Measurements from ENCODE around the gene QKI. TPM values are rescaled to one million over a fixed set of nuclear protein-coding genes. Genes with fewer than 3 reads are reported as not detected.
A peak's percentile ranks its signal among the peaks of the same experiment; 100 is the strongest.

Gene QKI
- total RNA-seq, 1 donor from 2014 or later: 234 TPM

DNA sequence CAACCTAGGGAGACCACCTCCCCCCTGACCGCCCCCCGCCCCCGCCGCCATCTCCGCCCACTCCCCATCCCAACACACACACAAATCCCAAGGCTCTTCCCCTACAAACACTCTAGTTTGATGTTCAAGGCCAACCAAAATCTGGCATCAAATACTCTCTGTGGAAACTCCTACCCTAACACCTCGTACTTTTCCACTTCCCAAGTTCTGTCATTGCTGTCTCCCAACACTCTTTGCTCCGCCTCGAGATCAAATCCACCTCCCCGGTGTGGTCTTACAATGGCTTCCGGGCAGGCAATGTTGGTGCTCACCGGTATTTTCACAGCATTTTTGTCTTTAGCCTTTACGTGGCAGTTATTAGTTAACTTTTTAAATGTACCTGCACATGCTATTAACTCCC, 4.8 kb upstream of the QKI start:
- Histone ChIP-seq H3K4me3 (no peak overlapping the region), H3K9me3 (no peaks in the 10 kb centered on the region), H3K27ac (no peak overlapping the region), H3K27me3 (no peaks in the 10 kb centered on the region), H3K4me1 (peaks cover 29% of the 10 kb centered on the region), H3K36me3 (no peaks in the 10 kb centered on the region)
- ATAC-seq (no peak), DNase-seq (no peak)
- intact Hi-C loops (cut with DNase I): no loop called here
- TF ChIP-seq, protein P1, sequence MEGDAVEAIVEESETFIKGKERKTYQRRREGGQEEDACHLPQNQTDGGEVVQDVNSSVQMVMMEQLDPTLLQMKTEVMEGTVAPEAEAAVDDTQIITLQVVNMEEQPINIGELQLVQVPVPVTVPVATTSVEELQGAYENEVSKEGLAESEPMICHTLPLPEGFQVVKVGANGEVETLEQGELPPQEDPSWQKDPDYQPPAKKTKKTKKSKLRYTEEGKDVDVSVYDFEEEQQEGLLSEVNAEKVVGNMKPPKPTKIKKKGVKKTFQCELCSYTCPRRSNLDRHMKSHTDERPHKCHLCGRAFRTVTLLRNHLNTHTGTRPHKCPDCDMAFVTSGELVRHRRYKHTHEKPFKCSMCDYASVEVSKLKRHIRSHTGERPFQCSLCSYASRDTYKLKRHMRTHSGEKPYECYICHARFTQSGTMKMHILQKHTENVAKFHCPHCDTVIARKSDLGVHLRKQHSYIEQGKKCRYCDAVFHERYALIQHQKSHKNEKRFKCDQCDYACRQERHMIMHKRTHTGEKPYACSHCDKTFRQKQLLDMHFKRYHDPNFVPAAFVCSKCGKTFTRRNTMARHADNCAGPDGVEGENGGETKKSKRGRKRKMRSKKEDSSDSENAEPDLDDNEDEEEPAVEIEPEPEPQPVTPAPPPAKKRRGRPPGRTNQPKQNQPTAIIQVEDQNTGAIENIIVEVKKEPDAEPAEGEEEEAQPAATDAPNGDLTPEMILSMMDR (IDR thresholded peaks at IDR 0.05): no peak

DNA sequence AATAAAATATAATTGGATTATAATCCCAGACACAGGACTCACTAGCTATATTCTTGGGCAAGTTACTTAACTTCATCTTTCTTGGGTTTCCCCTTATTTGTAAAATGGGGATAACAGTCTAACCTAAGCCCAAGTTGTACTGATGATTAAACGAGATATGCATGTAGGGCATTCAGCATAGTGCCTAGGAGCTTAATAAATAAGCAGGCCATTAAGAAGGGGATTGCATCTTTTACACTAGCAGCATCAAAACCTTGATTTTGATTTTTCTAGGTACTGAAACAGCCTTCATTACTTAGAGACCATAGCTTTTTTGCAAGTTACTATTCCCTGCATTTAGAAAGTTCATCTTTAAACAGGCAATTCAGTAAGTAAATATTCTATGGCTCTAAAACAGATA, 2.2 kb upstream of the QKI start:
- ATAC-seq: no peak
- TF ChIP-seq, protein P1 (IDR thresholded peaks at IDR 0.05): no peak
- Histone ChIP-seq H3K4me1 (peaks cover 10% of the 10 kb centered on the region), H3K27me3 (no peaks in the 10 kb centered on the region), H3K36me3 (no peaks in the 10 kb centered on the region), H3K9me3 (no peaks in the 10 kb centered on the region), H3K27ac (peak overlapping the region; percentile 99), H3K4me3 (peak overlapping the region; percentile 72)
- no peak for DNase-seq
- intact Hi-C loops (cut with DNase I): no loop called here

DNA sequence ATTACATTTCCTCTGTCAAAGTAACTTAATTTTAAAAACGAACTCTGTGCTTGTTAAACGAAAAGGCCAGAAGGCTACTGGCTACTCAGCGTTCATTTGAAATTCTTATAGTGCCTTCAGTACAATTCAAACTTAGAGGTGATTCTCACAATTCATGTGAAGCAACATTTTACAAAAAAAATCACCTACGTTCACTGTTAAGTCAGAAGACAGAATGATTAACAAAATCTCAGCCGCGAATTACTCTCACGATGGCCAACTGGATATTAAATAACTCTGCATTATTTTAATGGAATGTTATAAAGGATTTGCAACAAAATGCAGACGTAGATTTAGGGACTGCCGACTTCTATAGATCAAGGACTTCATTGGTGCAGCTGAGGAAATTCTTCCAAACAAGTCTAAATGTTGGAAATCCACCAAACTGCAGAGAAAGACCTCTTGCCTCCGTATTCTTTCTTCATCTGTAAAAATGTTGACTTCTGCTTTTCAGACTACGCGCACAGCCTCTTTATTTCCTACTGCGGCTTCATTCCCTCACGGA, 1.6 kb upstream of the QKI start:
- DNase-seq: no peak
- H3K36me3 ChIP-seq: no peaks in the 10 kb centered on the region
- no peaks in the 10 kb centered on the region for H3K9me3 ChIP-seq
- TF ChIP-seq, protein P1 (IDR thresholded peaks at IDR 0.05): no peak
- H3K4me3 ChIP-seq: peak overlapping the region; percentile 72
- ATAC-seq: no peak
- H3K4me1 ChIP-seq: peaks cover 10% of the 10 kb centered on the region
- no peaks in the 10 kb centered on the region for H3K27me3 ChIP-seq
- intact Hi-C loops (cut with DNase I): no loop called here
- H3K27ac ChIP-seq: peak overlapping the region; percentile 99

DNA sequence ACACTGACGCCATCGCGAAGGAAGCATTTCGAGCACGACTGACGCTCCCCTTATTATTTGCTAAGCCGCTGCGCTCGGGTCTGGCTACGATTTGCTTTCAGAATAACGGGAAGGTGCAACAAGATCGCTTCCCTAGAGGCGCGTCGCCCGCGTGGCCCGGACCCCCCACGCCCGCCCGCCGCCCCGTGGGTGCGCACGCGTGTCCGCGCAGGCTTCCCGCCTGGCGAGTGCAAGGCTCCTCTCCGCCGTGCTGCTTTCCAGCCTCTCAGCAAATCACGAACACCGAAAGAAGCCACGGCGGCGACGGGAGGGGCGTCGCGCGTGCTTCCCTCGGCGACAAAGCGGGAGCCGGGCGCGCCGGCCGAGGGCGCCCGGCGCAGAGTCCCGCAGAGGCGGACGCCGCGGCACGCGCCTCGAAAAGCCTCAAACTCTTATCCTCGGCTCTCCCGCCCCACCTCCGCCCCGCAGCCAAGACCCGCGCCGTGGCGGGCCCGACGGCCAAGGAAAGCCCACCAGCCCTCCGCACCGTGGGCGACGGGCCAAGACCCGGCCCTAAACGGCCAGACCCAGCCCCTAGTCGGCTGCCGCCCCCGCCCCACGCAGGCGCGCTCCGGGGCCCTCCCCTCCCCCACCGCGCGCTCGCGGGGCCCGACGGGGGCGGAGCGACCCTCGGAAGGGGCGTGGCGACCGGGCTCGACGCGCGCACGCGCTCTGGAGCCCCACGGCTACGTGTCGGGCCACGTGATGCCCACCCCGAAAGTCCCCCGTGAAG, 987 bp upstream of the QKI start:
- intact Hi-C loops (cut with DNase I): no loop called here
- DNase-seq: peak; percentile 95
- peak overlapping the region; percentile 72 for H3K4me3 ChIP-seq
- H3K27me3 ChIP-seq: no peaks in the 10 kb centered on the region
- ATAC-seq: peak; percentile 93
- no peaks in the 10 kb centered on the region for H3K36me3 ChIP-seq
- no peaks in the 10 kb centered on the region for H3K9me3 ChIP-seq
- H3K27ac ChIP-seq: peak overlapping the region; percentile 99
- peaks cover 15% of the 10 kb centered on the region for H3K4me1 ChIP-seq
- TF ChIP-seq, protein P1 (IDR thresholded peaks at IDR 0.05): no peak

DNA sequence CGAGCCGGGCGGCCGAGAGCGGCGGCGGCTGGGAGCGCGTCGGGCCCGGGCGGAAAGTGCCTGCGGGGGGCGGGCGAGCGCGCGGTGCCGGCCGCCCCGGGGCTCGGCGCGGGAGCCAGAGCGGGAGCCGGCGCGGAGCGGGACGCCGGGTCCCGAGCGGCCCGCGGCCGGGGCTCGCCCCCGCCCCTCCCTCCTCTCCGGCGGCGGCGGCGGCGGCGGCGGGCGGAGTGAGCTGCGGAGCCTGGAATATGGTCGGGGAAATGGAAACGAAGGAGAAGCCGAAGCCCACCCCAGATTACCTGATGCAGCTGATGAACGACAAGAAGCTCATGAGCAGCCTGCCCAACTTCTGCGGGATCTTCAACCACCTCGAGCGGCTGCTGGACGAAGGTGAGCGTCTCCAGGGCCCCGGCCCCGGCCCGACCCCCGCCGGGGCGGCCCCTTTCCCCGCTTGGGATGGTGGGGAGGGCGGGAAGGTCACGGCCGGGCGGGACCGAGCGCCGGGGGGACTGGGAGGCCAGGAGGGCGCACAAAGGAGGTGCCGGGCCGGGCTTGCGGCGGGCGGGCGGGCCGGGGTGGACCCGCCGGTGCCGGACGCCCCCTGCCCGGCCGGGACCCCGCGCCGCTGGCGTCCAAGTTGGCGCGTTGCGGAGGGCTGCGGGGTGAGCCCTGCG, 565 bp downstream of the QKI start:
- intact Hi-C loops (cut with DNase I): no loop called here
- H3K36me3 ChIP-seq: no peaks in the 10 kb centered on the region
- H3K9me3 ChIP-seq: no peaks in the 10 kb centered on the region
- peak overlapping the region; percentile 83 for H3K4me3 ChIP-seq
- H3K27me3 ChIP-seq: no peaks in the 10 kb centered on the region
- DNase-seq (peak; percentile 70), ATAC-seq (peak; percentile 2)
- TF ChIP-seq, protein P1 (IDR thresholded peaks at IDR 0.05): no peak
- peak overlapping the region; percentile 95 for H3K27ac ChIP-seq
- peaks cover 29% of the 10 kb centered on the region for H3K4me1 ChIP-seq

Measured in upper lobe of right lung (tissue), 1 donor.